Heart left ventricle (tissue), 16 donors: Measurements from ENCODE around the gene SLC37A2. TPM values are rescaled to one million over a fixed set of nuclear protein-coding genes. Genes with fewer than 3 reads are reported as not detected.

Experiments used
- ATAC-seq, 4 donors: fragments of 200-7000 bp; cut with Tn5 transposase; one replicate each; pipeline ENCODE4 v1.9.1; 2020 to 2022; ENCODE audit warnings: moderate library complexity in 4 of 4, mild to moderate bottlenecking in 3 of 4, moderate number of reproducible peaks in 1 of 4
- DNase-seq, 5 donors: peaks; one replicate each; pipeline ENCODE4 v3.0.0-alpha.2; 2020
- H3K27ac ChIP-seq, 12 donors: fragments of 200-600 bp; sonication (generic) in 4 of 12; one replicate each; pipeline versions ENCODE4 v1.5.0 to v1.8.0; 2016 to 2022; ENCODE audit warnings: mild to moderate bottlenecking in 2 of 12
- H3K27me3 ChIP-seq, 9 donors: fragments of 200-600 bp; sonication (generic) in 2 of 9; one replicate each; pipeline versions ENCODE4 v1.5.1 to v1.8.0; 2016 to 2022; ENCODE audit warnings: mild to moderate bottlenecking in 3 of 9
- H3K36me3 ChIP-seq, 9 donors: fragments of 200-600 bp; sonication (generic) in 2 of 9; one replicate each; pipeline versions ENCODE4 v1.5.0 to v1.8.0; 2018 to 2022; ENCODE audit warnings: mild to moderate bottlenecking in 2 of 9
- H3K4me1 ChIP-seq, 12 donors: fragments of 200-600 bp; sonication (generic) in 4 of 12; one replicate each; pipeline versions ENCODE4 v1.5.0 to v1.8.0; 2016 to 2022; ENCODE audit warnings: mild to moderate bottlenecking in 3 of 12
- H3K4me3 ChIP-seq, 12 donors: fragments of 200-600 bp; sonication (generic) in 4 of 12; one replicate each; pipeline versions ENCODE4 v1.5.0 to v1.8.0; 2017 to 2022; ENCODE audit warnings: mild to moderate bottlenecking in 9 of 12, moderate library complexity in 4 of 12
- H3K9me3 ChIP-seq, 12 donors: fragments of 200-600 bp; sonication (generic) in 4 of 12; one replicate each; pipeline versions ENCODE4 v1.5.0 to v1.8.0; 2016 to 2022; ENCODE audit warnings: mild to moderate bottlenecking in 1 of 12
- POLR2A ChIP-seq, 2 donors: fragments of 450-650 bp; IDR thresholded peaks; one replicate each; pipeline ENCODE4 v1.6.1; 2017; ENCODE audit warnings: antibody characterized with exemption in 2 of 2, mild to moderate bottlenecking in 2 of 2, moderate library complexity in 2 of 2
- WGBS, 4 donors: extraction: QIAGEN DNeasy Blood & Tissue Kit in 2 of 4; methylation state at CpG; one replicate each; pipeline versions ENCODE4 v1.1.5 to v1.1.7; 2013 to 2018; 5-methylcytosine and 5-hydroxymethylcytosine counted together
- intact Hi-C, 10 donors: fragments of 100-400 bp; cut with DNase I; formaldehyde crosslinking; loops; one replicate each; pipeline versions ENCODE4 v1.11.1 to v1.14.2; 2022
- polyA plus RNA-seq, 2 donors: library from polyadenylated mRNA; stranded (reverse); fragments of 200-250 nt; gene quantifications; one replicate each; pipeline ENCODE4 v1.2.3, GENCODE V29; 2013
- total RNA-seq, 9 donors: library from RNA; depleted of rRNA in 2 of 9; stranded (reverse); fragments of >200 nt in 2 of 9; fragmentation: NEBNext Ultra II Directional in 3 of 9; extraction: Animal tissue kit (Norgen Biotek cat#: 25700) in 3 of 9; gene quantifications; one replicate each; pipeline versions ENCODE4 v1.1.0 to v1.2.4, GENCODE V29; 2016 to 2023
- TF ChIP-seq, protein P1 (sequence below), 12 donors: fragments of 200-600 bp; sonication (generic) in 4 of 12; IDR thresholded peaks; one replicate each; pipeline versions ENCODE4 v1.5.0 to v1.8.0; 2018 to 2022; ENCODE audit warnings: antibody characterized with exemption in 12 of 12, mild to moderate bottlenecking in 5 of 12
- donor health status: ischemic (EF 13 %, LVEDD 7.1; RV severe dilation, severe dysfunction).
- donor health status: healthy with polysubstance abuse.
- donor health status: DM: no; HTN: yes; CAD: no.
- donor health status: DM: no; HTN: no; CAD: no.
- donor health status: ischemic (EF 25% LVEDD 6.9; RV normal size, moderate dysfunction).
- donor health status: ischemic (EF 25% LVEDD 5.7; RV mildly dilated, moderate dysfunction).
- donor health status: healthy.
- donor health status: DM: yes; HTN: yes; CAD: no.
- donor health status: ischemic (EF 35%, LVEDD 5.7; RV mildly dilated, moderate dysfunction).
- donor health status: nonischemic (EF 11% LVEDD 7.7; RV severe dilation, severe dysfunction).
- donor health status: DM: yes; HTN: yes; CAD: no.
- donor health status: PGD.
- donor health status: ischemic (EF 29% LVEDD 5.4; RV normal size, mild dysfunction).
- donor health status: nonischemic (EF 23%, LVEDD 6.1; RV moderate dilation, normal function).

SLC37A2 gene
- total and polyA plus RNA-seq, 11 donors: 0.65 to 17.9 (median 2.3) TPM

- Histone ChIP-seq H3K27me3 (no peaks in the 10 kb centered on the region), H3K9me3 (no peaks in the 10 kb centered on the region), H3K4me1 (peaks cover 0 to 17% (median 7%) of the 10 kb centered on the region in 12 donors), H3K27ac (peak overlapping the region in 11 of 12 donors; percentile 52 to 84 (median 78)), H3K36me3 (peaks cover 0 to 6% (median 0%) of the 10 kb centered on the region in 9 donors), H3K4me3 (peak overlapping the region; percentile 53 to 97 (median 81))
- intact Hi-C loops: loop anchor here in 4 of 10 donors (5.0 to 10.0 kb wide), 3 partner anchors 156 to 486 kb away; partner anchors contain the start of genes CCDC15 (in 4 of the 4) and TBRG1 (in 1 of the 4)
- DNase-seq (no peak), ATAC-seq (no peak)
- TF ChIP-seq, protein P1, sequence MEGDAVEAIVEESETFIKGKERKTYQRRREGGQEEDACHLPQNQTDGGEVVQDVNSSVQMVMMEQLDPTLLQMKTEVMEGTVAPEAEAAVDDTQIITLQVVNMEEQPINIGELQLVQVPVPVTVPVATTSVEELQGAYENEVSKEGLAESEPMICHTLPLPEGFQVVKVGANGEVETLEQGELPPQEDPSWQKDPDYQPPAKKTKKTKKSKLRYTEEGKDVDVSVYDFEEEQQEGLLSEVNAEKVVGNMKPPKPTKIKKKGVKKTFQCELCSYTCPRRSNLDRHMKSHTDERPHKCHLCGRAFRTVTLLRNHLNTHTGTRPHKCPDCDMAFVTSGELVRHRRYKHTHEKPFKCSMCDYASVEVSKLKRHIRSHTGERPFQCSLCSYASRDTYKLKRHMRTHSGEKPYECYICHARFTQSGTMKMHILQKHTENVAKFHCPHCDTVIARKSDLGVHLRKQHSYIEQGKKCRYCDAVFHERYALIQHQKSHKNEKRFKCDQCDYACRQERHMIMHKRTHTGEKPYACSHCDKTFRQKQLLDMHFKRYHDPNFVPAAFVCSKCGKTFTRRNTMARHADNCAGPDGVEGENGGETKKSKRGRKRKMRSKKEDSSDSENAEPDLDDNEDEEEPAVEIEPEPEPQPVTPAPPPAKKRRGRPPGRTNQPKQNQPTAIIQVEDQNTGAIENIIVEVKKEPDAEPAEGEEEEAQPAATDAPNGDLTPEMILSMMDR (IDR thresholded peaks at IDR 0.05): no peak
- no peak for TF ChIP-seq POLR2A (IDR thresholded peaks at IDR 0.05)
- 0 to 1% (median 0%) methylated on average over 9 of the region's 9 CpGs for WGBS, 4 donors
Observed at GRCh38 chr11:125111001-125111342, 47.9 kb downstream of the SLC37A2 start.

GRCh38 chr11:125111343-125112207 lies 48.5 kb downstream of the SLC37A2 start, which contains the start of gene TMEM218:
TMEM218 (minus strand) TSS chr11:125111626; CDS start chr11:125102241, 9,385 bp downstream.
- H3K27ac ChIP-seq: peak within 1 kb of the TSS in 11 of 12 donors; percentile 52 to 84 (median 78)
- ATAC-seq (peak; percentile 100), DNase-seq (peak; percentile 99 to 100 (median 100))
- H3K27me3 ChIP-seq: no peaks in the 10 kb centered on the region
- no peaks in the 10 kb centered on the region for H3K9me3 ChIP-seq
- H3K4me1 ChIP-seq: peaks cover 0 to 17% (median 7%) of the 10 kb centered on the region in 12 donors
- WGBS, 4 donors: 5 to 7% (median 5%) methylated on average over 43 to 49 of the region's 49 CpGs
- H3K4me3 ChIP-seq: peak within 1 kb of the TSS; percentile 53 to 97 (median 81)
- H3K36me3 ChIP-seq: peaks cover 0 to 6% (median 0%) of the 10 kb centered on the region in 9 donors
- TF ChIP-seq, protein P1 (IDR thresholded peaks at IDR 0.05): no peak
- TF ChIP-seq POLR2A (IDR thresholded peaks at IDR 0.05): no peak
- intact Hi-C loops: loop anchor here in 4 of 10 donors (5.0 to 10.0 kb wide), 3 partner anchors 157 to 487 kb away; partner anchors contain the start of genes CCDC15 (in 4 of the 4) and TBRG1 (in 1 of the 4)

DNA sequence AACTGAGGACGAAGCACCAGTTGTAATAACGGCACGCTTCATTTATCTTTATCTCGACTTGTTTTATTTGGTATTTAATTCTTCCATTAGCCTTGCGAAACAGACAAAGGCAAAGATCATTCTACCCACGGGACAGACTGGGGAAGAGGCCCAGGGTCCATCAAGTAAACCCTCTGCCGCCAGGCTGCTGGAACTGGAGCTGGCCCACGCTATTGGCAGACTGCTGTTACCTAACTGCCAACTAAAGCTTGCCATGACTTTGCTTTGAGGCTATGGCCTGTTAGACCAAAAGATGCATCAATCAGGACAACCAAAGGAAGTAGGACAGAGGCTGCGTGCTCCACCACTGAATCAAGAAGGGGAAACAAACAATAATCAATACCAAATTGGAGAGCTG lies 49.1 kb downstream of the SLC37A2 start:
- intact Hi-C loops: loop anchor here in 4 of 10 donors (5.0 to 10.0 kb wide), 3 partner anchors 157 to 487 kb away; partner anchors contain the start of genes CCDC15 (in 4 of the 4) and TBRG1 (in 1 of the 4)
- ATAC-seq (no peak), DNase-seq (no peak)
- peak overlapping the region in 10 of 12 donors; percentile 11 to 97 (median 86) for H3K4me3 ChIP-seq
- peaks cover 0 to 6% (median 0%) of the 10 kb centered on the region in 9 donors for H3K36me3 ChIP-seq
- peak overlapping the region in 5 of 12 donors; percentile 7 to 51 (median 15) for H3K27ac ChIP-seq
- no peak for TF ChIP-seq POLR2A (IDR thresholded peaks at IDR 0.05)
- TF ChIP-seq, protein P1 (IDR thresholded peaks at IDR 0.05): no peak
- no peaks in the 10 kb centered on the region for H3K27me3 ChIP-seq
- H3K4me1 ChIP-seq: peaks cover 0 to 17% (median 7%) of the 10 kb centered on the region in 12 donors
- WGBS, 4 donors: 80 to 91% (median 84%) methylated on average over 9 of the region's 9 CpGs
- H3K9me3 ChIP-seq: no peaks in the 10 kb centered on the region

- intact Hi-C loops: loop anchor here in 4 of 10 donors (5.0 to 10.0 kb wide), 3 partner anchors 160 to 490 kb away; partner anchors contain the start of genes CCDC15 (in 4 of the 4) and TBRG1 (in 1 of the 4)
- H3K9me3 ChIP-seq: no peaks in the 10 kb centered on the region
- 63 to 69% (median 67%) methylated on average over 7 to 8 of the region's 8 CpGs for WGBS, 4 donors
- H3K36me3 ChIP-seq: no peaks in the 10 kb centered on the region
- peaks cover 0 to 5% (median 0%) of the 10 kb centered on the region in 9 donors for H3K27me3 ChIP-seq
- H3K4me3 ChIP-seq: no peak overlapping the region
- H3K27ac ChIP-seq: no peak overlapping the region
- TF ChIP-seq, protein P1 (IDR thresholded peaks at IDR 0.05): no peak
- TF ChIP-seq POLR2A (IDR thresholded peaks at IDR 0.05): no peak
- DNase-seq (no peak), ATAC-seq (no peak)
- H3K4me1 ChIP-seq: peaks cover 0 to 17% (median 7%) of the 10 kb centered on the region in 12 donors
Observed at GRCh38 chr11:125114518-125114917, 51.4 kb downstream of the SLC37A2 start.
